ENCODE measurements around the gene VTI1A.

DNA sequence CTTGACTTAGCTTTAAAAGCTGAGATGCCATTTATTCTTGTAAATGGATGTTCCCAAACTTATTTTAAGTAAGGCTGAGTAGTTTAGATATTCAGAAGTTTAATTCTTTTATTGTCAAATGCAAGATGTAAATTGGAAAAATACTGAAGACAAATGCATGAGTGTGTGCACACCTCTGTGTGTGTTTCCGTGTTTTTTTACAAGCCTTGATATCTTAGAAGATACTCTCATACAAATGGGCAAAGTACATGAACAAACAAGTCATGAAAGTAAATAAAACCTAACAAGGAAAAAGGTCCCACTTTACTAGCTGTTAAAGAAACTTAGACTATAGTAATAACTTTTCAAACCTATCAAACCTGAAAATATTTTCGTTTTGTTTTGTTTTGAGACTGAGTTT is 44.1 kb upstream of the VTI1A start:
- TF ChIP-seq, protein P1, sequence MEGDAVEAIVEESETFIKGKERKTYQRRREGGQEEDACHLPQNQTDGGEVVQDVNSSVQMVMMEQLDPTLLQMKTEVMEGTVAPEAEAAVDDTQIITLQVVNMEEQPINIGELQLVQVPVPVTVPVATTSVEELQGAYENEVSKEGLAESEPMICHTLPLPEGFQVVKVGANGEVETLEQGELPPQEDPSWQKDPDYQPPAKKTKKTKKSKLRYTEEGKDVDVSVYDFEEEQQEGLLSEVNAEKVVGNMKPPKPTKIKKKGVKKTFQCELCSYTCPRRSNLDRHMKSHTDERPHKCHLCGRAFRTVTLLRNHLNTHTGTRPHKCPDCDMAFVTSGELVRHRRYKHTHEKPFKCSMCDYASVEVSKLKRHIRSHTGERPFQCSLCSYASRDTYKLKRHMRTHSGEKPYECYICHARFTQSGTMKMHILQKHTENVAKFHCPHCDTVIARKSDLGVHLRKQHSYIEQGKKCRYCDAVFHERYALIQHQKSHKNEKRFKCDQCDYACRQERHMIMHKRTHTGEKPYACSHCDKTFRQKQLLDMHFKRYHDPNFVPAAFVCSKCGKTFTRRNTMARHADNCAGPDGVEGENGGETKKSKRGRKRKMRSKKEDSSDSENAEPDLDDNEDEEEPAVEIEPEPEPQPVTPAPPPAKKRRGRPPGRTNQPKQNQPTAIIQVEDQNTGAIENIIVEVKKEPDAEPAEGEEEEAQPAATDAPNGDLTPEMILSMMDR (IDR thresholded peaks at IDR 0.05; ENCODE audit: low read depth, low read length, missing input control), result no peak
- TF ChIP-seq YY1 (IDR thresholded peaks at IDR 0.05), result no peak
- TF ChIP-seq GABPA (IDR thresholded peaks at IDR 0.05 in 1 of 2, conservative IDR thresholded peaks at IDR 0.05 in 1 of 2), result no peak
- TF ChIP-seq, protein P2, sequence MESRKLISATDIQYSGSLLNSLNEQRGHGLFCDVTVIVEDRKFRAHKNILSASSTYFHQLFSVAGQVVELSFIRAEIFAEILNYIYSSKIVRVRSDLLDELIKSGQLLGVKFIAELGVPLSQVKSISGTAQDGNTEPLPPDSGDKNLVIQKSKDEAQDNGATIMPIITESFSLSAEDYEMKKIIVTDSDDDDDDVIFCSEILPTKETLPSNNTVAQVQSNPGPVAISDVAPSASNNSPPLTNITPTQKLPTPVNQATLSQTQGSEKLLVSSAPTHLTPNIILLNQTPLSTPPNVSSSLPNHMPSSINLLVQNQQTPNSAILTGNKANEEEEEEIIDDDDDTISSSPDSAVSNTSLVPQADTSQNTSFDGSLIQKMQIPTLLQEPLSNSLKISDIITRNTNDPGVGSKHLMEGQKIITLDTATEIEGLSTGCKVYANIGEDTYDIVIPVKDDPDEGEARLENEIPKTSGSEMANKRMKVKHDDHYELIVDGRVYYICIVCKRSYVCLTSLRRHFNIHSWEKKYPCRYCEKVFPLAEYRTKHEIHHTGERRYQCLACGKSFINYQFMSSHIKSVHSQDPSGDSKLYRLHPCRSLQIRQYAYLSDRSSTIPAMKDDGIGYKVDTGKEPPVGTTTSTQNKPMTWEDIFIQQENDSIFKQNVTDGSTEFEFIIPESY (IDR thresholded peaks at IDR 0.05), result no peak
- TF ChIP-seq EGR1 (IDR thresholded peaks at IDR 0.05; ENCODE audit: low read depth in 2 of 2), result no peak
- TF ChIP-seq JUND (IDR thresholded peaks at IDR 0.05), result no peak
- TF ChIP-seq FOXA1 (IDR thresholded peaks at IDR 0.05), result no peak
- TF ChIP-seq TAF1 (conservative IDR thresholded peaks at IDR 0.05), result no peak
- no peak for TF ChIP-seq SP1 (IDR thresholded peaks at IDR 0.05)
- no peak for TF ChIP-seq RAD21 (IDR thresholded peaks at IDR 0.05)

Data from liver (tissue), 3 donors.